ENCODE results near the gene CFB. TPM values are rescaled to one million over a fixed set of nuclear protein-coding genes. Genes with fewer than 3 reads are reported as not detected.
A peak's percentile ranks its signal among the peaks of the same experiment; 100 is the strongest.

Gene CFB
- polyA plus RNA-seq, 1 of the 3 experiments (the other 2 are of a cell fraction) = 42.1 TPM

GRCh38 chr6:31935823-31936222 lies 10.1 kb upstream of the CFB start (continued):
- TF ChIP-seq USF2 (IDR thresholded peaks at IDR 0.05; ENCODE audit: borderline replicate concordance, low read depth, low read length) (no peak), GATA2 (CRISPR knock-in tag; IDR thresholded peaks at IDR 0.05) (no peak), TCF12 (IDR thresholded peaks at IDR 0.05) (no peak), SIN3A (IDR thresholded peaks at IDR 0.05; ENCODE audit: borderline replicate concordance, low read depth, low read length) (no peak), USF1 (IDR thresholded peaks at IDR 0.05; ENCODE audit: borderline replicate concordance, low read depth) (no peak), FOXJ3 (CRISPR knock-in tag; IDR thresholded peaks at IDR 0.05) (no peak), EP300 (IDR thresholded peaks at IDR 0.05; ENCODE audit: borderline replicate concordance in 1 of 2, low read depth in 1 of 2, low read length in 1 of 2) (no peak), RAD21 (IDR thresholded peaks at IDR 0.05; ENCODE audit: low read length) (no peak)

- peak overlapping the region; percentile 41; the same call in 1 of the 2 replicates for H3K4me2 ChIP-seq
- H3K36me3 ChIP-seq (replicated peaks in 1 of 2; ENCODE audit: control insufficient read depth in 1 of 2, insufficient read depth in 2 of 2, low read length in 1 of 2) = no peaks in the 10 kb centered on the region
- H3K9ac ChIP-seq = no peak overlapping the region
- no peak overlapping the region for H3K27ac ChIP-seq (ENCODE audit: low read depth in 2 of 2, low read length in 1 of 2)
- no peaks in the 10 kb centered on the region for H3K79me2 ChIP-seq (ENCODE audit: insufficient read depth)
- no peaks in the 10 kb centered on the region for H3K9me3 ChIP-seq
- peaks cover 0 to 7% of the 10 kb centered on the region in 2 experiments; a peak in 1 of 4 replicates for H3K4me1 ChIP-seq (ENCODE audit: control insufficient read depth in 1 of 2, insufficient read depth in 2 of 2, low read depth in 1 of 2, low read length in 1 of 2)
- no peaks in the 10 kb centered on the region for H4K20me1 ChIP-seq (ENCODE audit: insufficient read depth)
- H3K4me3 ChIP-seq (ENCODE audit: low read depth in 2 of 2, low read length in 1 of 2) = no peak overlapping the region
- H3K27me3 ChIP-seq (ENCODE audit: insufficient read depth) = no peaks in the 10 kb centered on the region
- TF ChIP-seq RCOR1 (IDR thresholded peaks at IDR 0.05; ENCODE audit: low read length) (no peak), RAD21 (IDR thresholded peaks at IDR 0.05; ENCODE audit: low read length) (no peak), USF1 (IDR thresholded peaks at IDR 0.05; ENCODE audit: borderline replicate concordance, low read depth) (no peak), RXRA (IDR thresholded peaks at IDR 0.05; ENCODE audit: borderline replicate concordance, low read depth) (no peak), JUND (IDR thresholded peaks at IDR 0.05) (no peak), ZBTB33 (IDR thresholded peaks at IDR 0.05; ENCODE audit: borderline replicate concordance, low read depth) (no peak), YY1 (IDR thresholded peaks at IDR 0.05; ENCODE audit: low read depth) (no peak), NRF1 (IDR thresholded peaks at IDR 0.05; ENCODE audit: low read depth, low read length) (no peak)
- 0 out of 2 replicates have a peak overlapping the region, but pooled peaks have one; percentile 59 for H2AFZ ChIP-seq (ENCODE audit: low read depth)
- peaks cover 6% of the 10 kb centered on the region for H3F3A ChIP-seq (replicated peaks; ENCODE audit: insufficient read depth)
- no peak for DNase-seq
- CTCF ChIA-PET = interaction anchor here (1.1 to 2.5 kb wide), 2 partner anchors 12 to 149 kb away, joined by 3 to 14 read pairs; no protein-coding TSS in a partner anchor
- 17% methylated on average over 6 of the region's 6 CpGs for WGBS (ENCODE audit: low lambda C conversion rate)
- H3K9me2 ChIP-seq = no peaks in the 10 kb centered on the region
- POLR2A ChIA-PET = interaction anchor here (0.8 kb wide), 1 partner anchor 10 kb away, joined by 4 read pairs; no protein-coding TSS in a partner anchor
Observed at GRCh38 chr6:31940256-31940664, 5.6 kb upstream of the CFB start.
